Esophagus muscularis mucosa (tissue), 4 donors: ENCODE results near the gene TMC1.

Experiments used
- EP300 ChIP-seq: sonication (generic); formaldehyde crosslinking; IDR thresholded peaks from one replicate; pipeline ENCODE4 v1.6.1; 2017; ENCODE audit warnings: antibody characterized with exemption
- POLR2A ChIP-seq: fragments of 450-650 bp; IDR thresholded peaks from one replicate; pipeline ENCODE4 v1.6.1; 2017; ENCODE audit warnings: antibody characterized with exemption, moderate library complexity, mild to moderate bottlenecking, low read depth
- POLR2AphosphoS5 ChIP-seq, 2 donors: sonication (generic); formaldehyde crosslinking; IDR thresholded peaks; one replicate each; pipeline ENCODE4 v1.6.1; 2017; ENCODE audit warnings: antibody characterized with exemption in 2 of 2
- TF ChIP-seq, protein P1 (sequence below), 3 experiments: fragments of 200-600 bp in 2 of 3; fragments of 450-650 bp in 1 of 3; sonication (generic) in 2 of 3; IDR thresholded peaks; one replicate each; pipeline ENCODE4 v1.5.1; 2017 to 2019; ENCODE audit warnings: antibody characterized with exemption in 3 of 3, mild to moderate bottlenecking in 2 of 3, moderate library complexity in 1 of 3

DNA sequence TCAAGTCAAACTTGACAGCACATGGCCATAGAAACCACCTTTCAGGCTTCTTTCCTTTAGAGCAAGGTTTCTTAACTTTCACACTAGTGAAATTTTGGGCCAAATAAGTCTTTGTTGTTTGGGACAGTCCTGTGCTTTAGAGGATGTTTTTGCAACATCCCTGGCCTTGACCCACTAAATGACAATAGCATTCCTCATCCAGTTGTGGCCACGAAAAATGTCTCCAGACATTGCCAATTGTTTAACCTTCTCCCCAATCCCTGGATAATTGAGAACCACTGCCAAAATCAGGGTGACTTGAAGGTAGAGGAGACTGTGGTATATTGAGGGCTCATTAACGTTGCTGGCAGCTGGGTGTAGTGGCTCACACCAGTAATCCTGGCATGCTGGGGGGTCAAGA lies 359.4 kb downstream of the TMC1 start:
- TF ChIP-seq, protein P1, sequence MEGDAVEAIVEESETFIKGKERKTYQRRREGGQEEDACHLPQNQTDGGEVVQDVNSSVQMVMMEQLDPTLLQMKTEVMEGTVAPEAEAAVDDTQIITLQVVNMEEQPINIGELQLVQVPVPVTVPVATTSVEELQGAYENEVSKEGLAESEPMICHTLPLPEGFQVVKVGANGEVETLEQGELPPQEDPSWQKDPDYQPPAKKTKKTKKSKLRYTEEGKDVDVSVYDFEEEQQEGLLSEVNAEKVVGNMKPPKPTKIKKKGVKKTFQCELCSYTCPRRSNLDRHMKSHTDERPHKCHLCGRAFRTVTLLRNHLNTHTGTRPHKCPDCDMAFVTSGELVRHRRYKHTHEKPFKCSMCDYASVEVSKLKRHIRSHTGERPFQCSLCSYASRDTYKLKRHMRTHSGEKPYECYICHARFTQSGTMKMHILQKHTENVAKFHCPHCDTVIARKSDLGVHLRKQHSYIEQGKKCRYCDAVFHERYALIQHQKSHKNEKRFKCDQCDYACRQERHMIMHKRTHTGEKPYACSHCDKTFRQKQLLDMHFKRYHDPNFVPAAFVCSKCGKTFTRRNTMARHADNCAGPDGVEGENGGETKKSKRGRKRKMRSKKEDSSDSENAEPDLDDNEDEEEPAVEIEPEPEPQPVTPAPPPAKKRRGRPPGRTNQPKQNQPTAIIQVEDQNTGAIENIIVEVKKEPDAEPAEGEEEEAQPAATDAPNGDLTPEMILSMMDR (IDR thresholded peaks at IDR 0.05), result no peak
- TF ChIP-seq EP300 (no peak), POLR2A (no peak), POLR2AphosphoS5 (IDR thresholded peaks at IDR 0.05) (no peak)
